Muscle layer of colon (tissue), 2 donors: ENCODE measurements around the gene APOH.

Source experiments
- H3K27ac ChIP-seq: one replicate; pipeline ENCODE4 v1.7.0; 2013; ENCODE audit warnings: low read depth, mild to moderate bottlenecking, low read length, moderate library complexity
- H3K27me3 ChIP-seq, 2 donors: one replicate each; pipeline ENCODE4 v1.7.0; 2013; ENCODE audit warnings: low read length in 2 of 2, mild to moderate bottlenecking in 2 of 2; ENCODE audit not compliant: insufficient read depth in 2 of 2, control insufficient read depth in 1 of 2
- H3K36me3 ChIP-seq: one replicate; pipeline ENCODE4 v1.7.0; 2013; ENCODE audit warnings: mild to moderate bottlenecking, low read length; ENCODE audit not compliant: insufficient read depth
- H3K4me1 ChIP-seq: one replicate; pipeline ENCODE4 v1.7.0; 2013; ENCODE audit warnings: mild to moderate bottlenecking, low read length; ENCODE audit not compliant: insufficient read depth
- H3K4me3 ChIP-seq, 2 donors: one replicate each; pipeline ENCODE4 v1.7.0; 2013; ENCODE audit warnings: low read length in 2 of 2, low read depth in 1 of 2, mild to moderate bottlenecking in 1 of 2, moderate library complexity in 1 of 2
- H3K9ac ChIP-seq: one replicate; pipeline ENCODE4 v1.7.0; 2013; ENCODE audit warnings: low read length
- H3K9me3 ChIP-seq: one replicate; pipeline ENCODE4 v1.7.0; 2013; ENCODE audit warnings: mild to moderate bottlenecking, low read length
- donor health status: abdominal sarcoma.
- donor health status: Adenocarcinoma of cecum.

Gene APOH

DNA sequence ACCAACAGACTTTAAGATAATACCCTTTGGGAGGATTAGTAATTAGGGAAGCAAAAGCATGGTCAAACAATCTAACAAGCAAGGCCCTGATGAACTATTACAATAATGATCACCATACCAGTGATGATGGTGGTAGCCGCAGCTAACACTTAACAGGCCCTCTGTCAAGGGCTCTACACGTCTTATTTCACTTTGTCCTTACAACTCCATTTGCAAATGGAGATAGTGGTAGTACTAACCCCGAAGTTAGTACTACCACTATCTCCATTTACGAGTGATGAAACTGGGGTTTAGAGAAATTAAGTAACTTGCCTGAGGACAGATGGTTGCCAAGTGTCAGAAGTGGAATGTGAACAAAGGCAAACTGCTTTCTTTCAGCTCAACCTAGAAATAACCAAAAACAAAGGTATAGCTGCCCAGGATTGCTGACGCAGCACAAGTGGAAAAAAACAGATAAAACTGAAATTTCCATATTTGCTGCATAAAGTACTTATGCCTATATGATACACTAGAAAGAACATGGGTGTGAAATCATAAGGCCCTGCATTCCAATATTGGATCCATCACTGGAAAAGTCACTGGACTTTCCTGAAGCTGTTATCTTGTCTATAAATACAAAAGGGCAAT lies 61.9 kb downstream of the APOH start:
- Histone ChIP-seq H3K9me3 (no peaks in the 10 kb centered on the region), H3K27me3 (no peaks in the 10 kb centered on the region), H3K27ac (no peak overlapping the region), H3K4me3 (no peak overlapping the region), H3K4me1 (peaks cover 7% of the 10 kb centered on the region), H3K9ac (no peak overlapping the region), H3K36me3 (no peaks in the 10 kb centered on the region)

- no peaks in the 10 kb centered on the region for H3K9me3 ChIP-seq
- no peaks in the 10 kb centered on the region for H3K36me3 ChIP-seq
- H3K4me3 ChIP-seq, result no peak overlapping the region
- H3K4me1 ChIP-seq, result peaks cover 7% of the 10 kb centered on the region
- H3K27me3 ChIP-seq, result no peaks in the 10 kb centered on the region
- H3K27ac ChIP-seq, result no peak overlapping the region
- no peak overlapping the region for H3K9ac ChIP-seq
Measured at GRCh38 chr17:66165537-66166123, 63.6 kb downstream of the APOH start.
